ENCODE data around the gene MSRB1. TPM values are rescaled to one million over a fixed set of nuclear protein-coding genes. Genes with fewer than 3 reads are reported as not detected.

The MSRB1 gene
- total RNA-seq, 1 experiment from 2014 or later: 5.8 TPM

- Mint-ChIP-seq H3K36me3 (ENCODE audit: insufficient read depth, unreplicated experiment) (peaks cover 33% of the 10 kb centered on the region), H3K4me3 (ENCODE audit: unreplicated experiment) (no peak overlapping the region), H3K27ac (ENCODE audit: low read depth, unreplicated experiment) (no peak overlapping the region), H3K4me1 (ENCODE audit: insufficient read depth, unreplicated experiment) (peaks cover 18% of the 10 kb centered on the region), H3K9me3 (ENCODE audit: unreplicated experiment) (no peaks in the 10 kb centered on the region), H3K27me3 (ENCODE audit: insufficient read depth, unreplicated experiment) (no peaks in the 10 kb centered on the region)
- CTCF ChIA-PET: interaction anchor here (0.5 to 1.1 kb wide), 2 partner anchors 25 to 563 kb away, joined by 3 read pairs; no protein-coding TSS in a partner anchor
- no peak for DNase-seq (ENCODE audit: unreplicated experiment)
- BruUV-seq (replicated peaks): no TSS peak
- intact Hi-C loops (cut with micrococcal nuclease): no loop called here
- TF ChIP-seq, protein P1, sequence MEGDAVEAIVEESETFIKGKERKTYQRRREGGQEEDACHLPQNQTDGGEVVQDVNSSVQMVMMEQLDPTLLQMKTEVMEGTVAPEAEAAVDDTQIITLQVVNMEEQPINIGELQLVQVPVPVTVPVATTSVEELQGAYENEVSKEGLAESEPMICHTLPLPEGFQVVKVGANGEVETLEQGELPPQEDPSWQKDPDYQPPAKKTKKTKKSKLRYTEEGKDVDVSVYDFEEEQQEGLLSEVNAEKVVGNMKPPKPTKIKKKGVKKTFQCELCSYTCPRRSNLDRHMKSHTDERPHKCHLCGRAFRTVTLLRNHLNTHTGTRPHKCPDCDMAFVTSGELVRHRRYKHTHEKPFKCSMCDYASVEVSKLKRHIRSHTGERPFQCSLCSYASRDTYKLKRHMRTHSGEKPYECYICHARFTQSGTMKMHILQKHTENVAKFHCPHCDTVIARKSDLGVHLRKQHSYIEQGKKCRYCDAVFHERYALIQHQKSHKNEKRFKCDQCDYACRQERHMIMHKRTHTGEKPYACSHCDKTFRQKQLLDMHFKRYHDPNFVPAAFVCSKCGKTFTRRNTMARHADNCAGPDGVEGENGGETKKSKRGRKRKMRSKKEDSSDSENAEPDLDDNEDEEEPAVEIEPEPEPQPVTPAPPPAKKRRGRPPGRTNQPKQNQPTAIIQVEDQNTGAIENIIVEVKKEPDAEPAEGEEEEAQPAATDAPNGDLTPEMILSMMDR (IDR thresholded peaks at IDR 0.05; ENCODE audit: unreplicated experiment): no peak
- POLR2A ChIA-PET: interaction anchor here (0.7 kb wide), 1 partner anchor 12 kb away, joined by 3 read pairs; no protein-coding TSS in a partner anchor
Measured at GRCh38 chr16:1991135-1991551, 48.1 kb upstream of the MSRB1 start.

DNA sequence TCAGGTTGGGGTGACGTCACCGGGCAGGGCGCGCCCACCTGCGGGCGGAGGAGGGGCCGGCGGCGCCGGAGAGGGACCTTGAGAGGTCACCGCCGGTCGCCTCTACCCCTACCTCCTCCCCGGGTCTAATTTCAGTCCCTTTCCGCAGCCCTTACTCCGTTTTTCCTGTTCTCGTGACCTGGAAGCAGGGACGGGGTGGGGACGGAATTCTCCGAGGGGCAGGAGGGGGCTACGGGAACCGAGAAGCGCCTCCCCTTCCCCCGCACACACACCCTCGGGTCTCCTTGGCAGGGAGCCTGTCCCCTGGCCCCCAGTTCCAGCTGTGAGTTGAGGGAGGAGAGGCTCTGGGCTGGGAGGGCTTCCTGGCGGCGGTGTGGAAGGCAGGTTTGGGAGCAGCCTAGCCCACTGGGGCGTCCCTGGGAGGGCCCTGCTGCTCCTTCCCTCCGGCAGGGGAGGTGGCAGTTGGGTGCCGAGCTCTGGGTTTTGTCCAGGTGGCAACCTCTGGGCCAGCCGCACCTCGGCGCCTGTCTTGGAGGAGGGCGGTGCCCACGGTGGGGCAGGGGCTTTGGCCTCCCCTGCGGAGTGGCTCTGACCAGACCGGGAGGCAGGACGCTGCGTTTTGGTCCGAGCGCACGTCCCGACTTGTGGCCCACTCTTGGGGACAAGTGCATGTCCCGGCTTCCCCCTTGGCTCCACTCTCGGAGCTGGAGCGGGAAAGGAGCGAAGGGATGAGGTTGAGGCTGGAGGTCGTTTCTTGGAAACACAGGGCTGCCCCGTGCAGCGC is 47.5 kb upstream of the MSRB1 start:
- TF ChIP-seq, protein P1 (IDR thresholded peaks at IDR 0.05; ENCODE audit: unreplicated experiment): no peak
- peaks cover 34% of the 10 kb centered on the region for H3K36me3 Mint-ChIP-seq (ENCODE audit: insufficient read depth, unreplicated experiment)
- ChIA-PET POLR2A (interaction anchor here (0.7 kb wide), 2 partner anchors 11 to 48 kb away, joined by 3 to 4 read pairs; no protein-coding TSS in a partner anchor), CTCF (interaction anchor here (1.1 kb wide), 1 partner anchor 562 kb away, joined by 3 read pairs; no protein-coding TSS in a partner anchor)
- no peak overlapping the region for H3K27ac Mint-ChIP-seq (ENCODE audit: low read depth, unreplicated experiment)
- DNase-seq (ENCODE audit: unreplicated experiment): no peak
- H3K9me3 Mint-ChIP-seq (ENCODE audit: unreplicated experiment): no peaks in the 10 kb centered on the region
- no TSS peak for BruUV-seq (replicated peaks)
- intact Hi-C loops (cut with micrococcal nuclease): no loop called here
- no peak overlapping the region for H3K4me3 Mint-ChIP-seq (ENCODE audit: unreplicated experiment)
- H3K4me1 Mint-ChIP-seq (ENCODE audit: insufficient read depth, unreplicated experiment): peaks cover 17% of the 10 kb centered on the region
- no peaks in the 10 kb centered on the region for H3K27me3 Mint-ChIP-seq (ENCODE audit: insufficient read depth, unreplicated experiment)

DNA sequence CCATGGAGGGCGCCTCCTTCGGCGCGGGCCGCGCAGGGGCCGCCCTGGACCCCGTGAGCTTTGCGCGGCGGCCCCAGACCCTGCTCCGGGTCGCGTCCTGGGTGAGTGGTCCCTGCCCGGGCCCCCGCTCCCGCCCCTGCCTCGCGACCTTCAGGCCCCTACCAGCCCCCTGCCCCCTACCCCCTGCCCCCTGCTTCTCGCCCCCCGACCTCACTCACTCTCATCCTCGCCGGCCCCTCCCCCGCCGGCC is 47.0 kb upstream of the MSRB1 start:
- no peak overlapping the region for H3K4me3 Mint-ChIP-seq (ENCODE audit: unreplicated experiment)
- POLR2A ChIA-PET: interaction anchor here (2.0 kb wide), 1 partner anchor 18 kb away, joined by 7 read pairs; no protein-coding TSS in a partner anchor

More for the DNA sequence above, 47.0 kb upstream of the MSRB1 start:
- CTCF ChIA-PET: interaction anchor here (1.1 kb wide), 1 partner anchor 561 kb away, joined by 3 read pairs; no protein-coding TSS in a partner anchor
- Mint-ChIP-seq H3K4me1 (ENCODE audit: insufficient read depth, unreplicated experiment) (peaks cover 12% of the 10 kb centered on the region), H3K36me3 (ENCODE audit: insufficient read depth, unreplicated experiment) (peaks cover 29% of the 10 kb centered on the region), H3K27me3 (ENCODE audit: insufficient read depth, unreplicated experiment) (no peaks in the 10 kb centered on the region), H3K27ac (ENCODE audit: low read depth, unreplicated experiment) (no peak overlapping the region), H3K9me3 (ENCODE audit: unreplicated experiment) (no peaks in the 10 kb centered on the region)
- intact Hi-C loops (cut with micrococcal nuclease): no loop called here
- no TSS peak for BruUV-seq (replicated peaks)
- TF ChIP-seq, protein P1 (IDR thresholded peaks at IDR 0.05; ENCODE audit: unreplicated experiment): no peak
- no peak for DNase-seq (ENCODE audit: unreplicated experiment)
